HCT116 (cell line): ENCODE results near the gene ARHGEF16. TPM values are rescaled to one million over a fixed set of nuclear protein-coding genes. Genes with fewer than 3 reads are reported as not detected.
A peak's percentile ranks its signal among the peaks of the same experiment; 100 is the strongest.

ENCODE experiments used
- ATAC-seq: fragments of 200-7000 bp; cut with Tn5 transposase; 2 replicates; pipeline ENCODE4 v1.9.1; 2020; ENCODE audit warnings: mild to moderate bottlenecking, moderate library complexity
- BruUV-seq: library from RNA; stranded (reverse); fragments of 400-500 nt; replicated peaks from 2 replicates; lab custom pipeline; 2021; lab: Mats Ljungman, UMichigan
- CTCF ChIA-PET: fragments of 300-600 bp; sonication (Branson Sonifier 250); formaldehyde crosslinking; loops from one replicate; lab custom pipeline; 2021; ENCODE audit warnings: antibody characterized with exemption; lab: Charles Lee
- POLR2A ChIA-PET: fragments of 300-600, 350-600 bp; sonication (Branson Sonifier 250); formaldehyde crosslinking; loops from one replicate; lab custom pipeline; 2021; ENCODE audit warnings: antibody characterized with exemption; lab: Charles Lee
- RAD21 ChIA-PET, 2 experiments: fragments of 300-600 bp; sonication (Branson Sonifier 250); formaldehyde crosslinking; loops; one replicate each; lab custom pipeline; 2023; ENCODE audit warnings: low total read pairs in 2 of 2; ENCODE audit not compliant: uncharacterized antibody in 2 of 2, unreplicated experiment in 2 of 2, low non-redundant PET in 1 of 2; lab: Charles Lee
- DNase-seq: peaks from one replicate; pipeline ENCODE4 v3.0.0-alpha.2; 2010; ENCODE audit warnings: low read depth, low spot score
- H2AFZ ChIP-seq: fragments of 200-600 bp; shearing (Covaris generic), sonication (generic); 2 replicates; pipeline ENCODE4 v1.6.1; 2017; ENCODE audit warnings: low read depth, mixed run types, mixed read lengths, antibody characterized with exemption, low read length; ENCODE audit not compliant: poor library complexity, severe bottlenecking
- H3K27ac ChIP-seq: 2 replicates; pipeline ENCODE4 v1.5.1; 2012; ENCODE audit warnings: low read depth, low read length
- H3K27me3 ChIP-seq: fragments of 200-600 bp; sonication (generic); 2 replicates; pipeline ENCODE4 v1.6.1; 2016; ENCODE audit warnings: mixed run types, low read length, mixed read lengths; ENCODE audit not compliant: insufficient read depth
- H3K36me3 ChIP-seq, 2 experiments: fragments of 200-500 bp in 1 of 2; fragments of 200-600 bp in 1 of 2; sonication (Bioruptor generic) in 1 of 2; sonication (generic) in 1 of 2; 2 replicates each; pipeline versions ENCODE4 v1.5.1 to v1.6.1; 2014 to 2016; ENCODE audit warnings: low read length in 2 of 2, inconsistent platforms in 1 of 2, mixed read lengths in 1 of 2, mixed run types in 1 of 2; ENCODE audit not compliant: insufficient read depth in 2 of 2, control insufficient read depth in 1 of 2
- H3K4me1 ChIP-seq, 2 experiments: fragments of 200-600 bp in 1 of 2; sonication (generic) in 1 of 2; 2 replicates each; pipeline versions ENCODE4 v1.5.1 to v1.6.1; 2012 to 2017; ENCODE audit warnings: low read length in 2 of 2, inconsistent platforms in 1 of 2, mild to moderate bottlenecking in 1 of 2, mixed read lengths in 1 of 2, mixed run types in 1 of 2, moderate library complexity in 1 of 2; ENCODE audit not compliant: insufficient read depth in 2 of 2, control insufficient read depth in 1 of 2
- H3K4me2 ChIP-seq: fragments of 200-600 bp; sonication (generic); 2 replicates; pipeline ENCODE4 v1.6.1; 2017; ENCODE audit warnings: mixed run types, low read length, mixed read lengths
- H3K4me3 ChIP-seq, 2 experiments: fragments of 200-600 bp in 1 of 2; sonication (generic) in 1 of 2; replicated peaks in 1 of 2; 2 replicates each; pipeline ENCODE4 v1.5.1; 2011 to 2016; ENCODE audit warnings: low read length in 2 of 2, control low read depth in 1 of 2, low read depth in 1 of 2, mild to moderate bottlenecking in 1 of 2, mixed read lengths in 1 of 2, mixed run types in 1 of 2
- H3K79me2 ChIP-seq: fragments of 200-600 bp; sonication (generic); 2 replicates; pipeline ENCODE4 v1.6.1; 2017; ENCODE audit warnings: mild to moderate bottlenecking, mixed run types, low read length, moderate library complexity, mixed read lengths; ENCODE audit not compliant: insufficient read depth
- H3K9ac ChIP-seq: fragments of 200-600 bp; sonication (generic); 2 replicates; pipeline ENCODE4 v1.6.1; 2016; ENCODE audit warnings: low read length, mixed read lengths
- H3K9me2 ChIP-seq: fragments of 200-600 bp; sonication (generic), shearing (Covaris generic); 2 replicates; pipeline ENCODE4 v1.6.1; 2017; ENCODE audit warnings: mixed run types, mild to moderate bottlenecking, moderate library complexity; ENCODE audit not compliant: insufficient read depth
- H3K9me3 ChIP-seq, 2 experiments: fragments of 200-500 bp in 1 of 2; fragments of 200-600 bp in 1 of 2; sonication (Bioruptor generic) in 1 of 2; sonication (generic) in 1 of 2; 2 replicates each; pipeline ENCODE4 v1.6.1; 2014 to 2017; ENCODE audit warnings: low read length in 2 of 2, mixed read lengths in 2 of 2, inconsistent platforms in 1 of 2, low read depth in 1 of 2, mild to moderate bottlenecking in 1 of 2, mixed run types in 1 of 2, moderate library complexity in 1 of 2; ENCODE audit not compliant: control insufficient read depth in 1 of 2, insufficient read depth in 1 of 2
- H4K20me1 ChIP-seq: fragments of 200-600 bp; sonication (generic), shearing (Covaris generic); 2 replicates; pipeline ENCODE4 v1.6.1; 2017; ENCODE audit warnings: mixed run types, mild to moderate bottlenecking, moderate library complexity; ENCODE audit not compliant: insufficient read depth
- POLR2AphosphoS5 ChIP-seq: IDR thresholded peaks from 2 replicates; pipeline ENCODE4 v1.6.1; 2011; ENCODE audit warnings: mild to moderate bottlenecking, low read depth, low read length, moderate library complexity
- RAD21 ChIP-seq: IDR thresholded peaks from 2 replicates; pipeline ENCODE4 v1.6.1; 2012; ENCODE audit warnings: low read depth, mild to moderate bottlenecking
- intact Hi-C: fragments of 100-400 bp; cut with micrococcal nuclease; formaldehyde crosslinking; loops from 2 replicates; pipeline ENCODE4 v1.10.0; 2022
- total RNA-seq: library from RNA; stranded (reverse); gene quantifications from one replicate; pipeline ENCODE4 v1.2.1, GENCODE V29; 2021; ENCODE audit not compliant: unreplicated experiment
- TF ChIP-seq, protein P1 (sequence below), 3 experiments: fragments of 200-600 bp in 1 of 3; sonication (generic) in 1 of 3; IDR thresholded peaks in 2 of 3; conservative IDR thresholded peaks in 1 of 3; 2 replicates each; pipeline ENCODE4 v1.5.1; 2012 to 2017; ENCODE audit warnings: low read depth in 2 of 3, low read length in 2 of 3, antibody characterized with exemption in 1 of 3, borderline replicate concordance in 1 of 3, control low read depth in 1 of 3, mild to moderate bottlenecking in 1 of 3, mixed read lengths in 1 of 3, mixed run types in 1 of 3, moderate library complexity in 1 of 3; ENCODE audit not compliant: insufficient read depth in 1 of 3
- TF ChIP-seq, protein P2 (sequence below): IDR thresholded peaks from 2 replicates; pipeline ENCODE4 v1.6.1; 2012; ENCODE audit warnings: low read depth

Gene ARHGEF16
- total RNA-seq, 1 experiment from 2014 or later, result 37.4 TPM

DNA sequence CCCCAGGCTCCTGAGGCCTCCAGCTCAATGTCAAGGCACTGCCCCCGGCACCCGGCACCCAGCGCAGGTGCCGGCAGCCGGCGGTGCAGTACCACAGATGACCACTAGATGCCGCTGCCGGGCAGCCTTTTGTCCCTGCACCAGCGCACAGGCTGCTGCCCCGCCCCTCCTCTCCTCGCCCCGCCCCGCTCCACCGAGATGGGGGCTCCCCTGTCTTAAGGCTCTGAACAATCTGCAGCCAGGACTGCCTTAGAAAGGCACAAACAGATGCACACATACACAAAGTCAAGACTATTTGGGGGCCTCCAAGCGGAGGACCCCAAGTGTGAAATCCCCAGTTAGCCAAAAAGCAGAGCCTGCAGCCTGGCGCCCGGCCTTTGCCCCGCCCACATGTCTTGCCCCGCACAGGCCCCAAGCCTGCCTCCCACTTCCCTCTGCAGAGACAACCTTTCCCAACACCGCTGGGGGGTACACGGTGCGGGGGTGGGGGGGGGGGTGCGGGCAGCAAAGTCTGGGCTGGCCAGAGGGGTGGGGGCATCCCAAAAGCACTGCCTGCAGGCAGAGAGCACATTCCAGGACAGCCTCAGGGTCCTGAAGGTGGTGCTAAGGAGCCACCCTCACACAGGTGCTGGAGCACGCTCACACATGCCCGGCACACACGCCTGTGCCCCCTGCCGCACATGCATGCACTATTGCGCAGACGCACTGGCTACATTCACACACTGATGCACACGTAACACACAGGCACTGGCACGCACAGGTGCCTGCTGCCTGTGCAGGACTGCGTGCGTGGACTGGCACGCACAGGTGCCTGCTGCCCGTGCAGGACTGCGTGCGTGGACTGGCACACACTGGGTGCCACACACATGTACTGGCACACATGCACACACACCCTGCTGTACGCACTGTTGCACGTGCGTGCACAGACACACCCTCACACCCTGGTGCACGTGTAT is 37.1 kb downstream of the ARHGEF16 start:
- BruUV-seq, result no TSS peak
- Histone ChIP-seq H3K79me2 (no peaks in the 10 kb centered on the region), H3K4me3 (no peak overlapping the region), H3K36me3 (no peaks in the 10 kb centered on the region), H3K4me2 (peak overlapping the region; percentile 56), H3K9me3 (peaks cover 0 to 9% of the 10 kb centered on the region in 2 experiments; a peak in 1 of 4 replicates), H3K9me2 (no peaks in the 10 kb centered on the region), H3K9ac (no peak overlapping the region), H2AFZ (no peak overlapping the region), H4K20me1 (no peaks in the 10 kb centered on the region), H3K4me1 (peaks cover 0 to 26% of the 10 kb centered on the region in 2 experiments; a peak in 1 of 4 replicates), H3K27me3 (no peaks in the 10 kb centered on the region), H3K27ac (peak overlapping the region; percentile 22; the same call in 1 of the 2 replicates)
- TF ChIP-seq, protein P1, sequence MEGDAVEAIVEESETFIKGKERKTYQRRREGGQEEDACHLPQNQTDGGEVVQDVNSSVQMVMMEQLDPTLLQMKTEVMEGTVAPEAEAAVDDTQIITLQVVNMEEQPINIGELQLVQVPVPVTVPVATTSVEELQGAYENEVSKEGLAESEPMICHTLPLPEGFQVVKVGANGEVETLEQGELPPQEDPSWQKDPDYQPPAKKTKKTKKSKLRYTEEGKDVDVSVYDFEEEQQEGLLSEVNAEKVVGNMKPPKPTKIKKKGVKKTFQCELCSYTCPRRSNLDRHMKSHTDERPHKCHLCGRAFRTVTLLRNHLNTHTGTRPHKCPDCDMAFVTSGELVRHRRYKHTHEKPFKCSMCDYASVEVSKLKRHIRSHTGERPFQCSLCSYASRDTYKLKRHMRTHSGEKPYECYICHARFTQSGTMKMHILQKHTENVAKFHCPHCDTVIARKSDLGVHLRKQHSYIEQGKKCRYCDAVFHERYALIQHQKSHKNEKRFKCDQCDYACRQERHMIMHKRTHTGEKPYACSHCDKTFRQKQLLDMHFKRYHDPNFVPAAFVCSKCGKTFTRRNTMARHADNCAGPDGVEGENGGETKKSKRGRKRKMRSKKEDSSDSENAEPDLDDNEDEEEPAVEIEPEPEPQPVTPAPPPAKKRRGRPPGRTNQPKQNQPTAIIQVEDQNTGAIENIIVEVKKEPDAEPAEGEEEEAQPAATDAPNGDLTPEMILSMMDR (IDR thresholded peaks at IDR 0.05 in 2 of 3, conservative IDR thresholded peaks at IDR 0.05 in 1 of 3; ENCODE audit: borderline replicate concordance in 1 of 3, insufficient read depth in 1 of 3, low read depth in 2 of 3, low read length in 2 of 3), result peak; percentile 86 to 97 (median 93)
- TF ChIP-seq POLR2AphosphoS5 (peak; percentile 28; the same call in 1 of the 2 replicates), RAD21 (peak; percentile 94)
- TF ChIP-seq, protein P2, sequence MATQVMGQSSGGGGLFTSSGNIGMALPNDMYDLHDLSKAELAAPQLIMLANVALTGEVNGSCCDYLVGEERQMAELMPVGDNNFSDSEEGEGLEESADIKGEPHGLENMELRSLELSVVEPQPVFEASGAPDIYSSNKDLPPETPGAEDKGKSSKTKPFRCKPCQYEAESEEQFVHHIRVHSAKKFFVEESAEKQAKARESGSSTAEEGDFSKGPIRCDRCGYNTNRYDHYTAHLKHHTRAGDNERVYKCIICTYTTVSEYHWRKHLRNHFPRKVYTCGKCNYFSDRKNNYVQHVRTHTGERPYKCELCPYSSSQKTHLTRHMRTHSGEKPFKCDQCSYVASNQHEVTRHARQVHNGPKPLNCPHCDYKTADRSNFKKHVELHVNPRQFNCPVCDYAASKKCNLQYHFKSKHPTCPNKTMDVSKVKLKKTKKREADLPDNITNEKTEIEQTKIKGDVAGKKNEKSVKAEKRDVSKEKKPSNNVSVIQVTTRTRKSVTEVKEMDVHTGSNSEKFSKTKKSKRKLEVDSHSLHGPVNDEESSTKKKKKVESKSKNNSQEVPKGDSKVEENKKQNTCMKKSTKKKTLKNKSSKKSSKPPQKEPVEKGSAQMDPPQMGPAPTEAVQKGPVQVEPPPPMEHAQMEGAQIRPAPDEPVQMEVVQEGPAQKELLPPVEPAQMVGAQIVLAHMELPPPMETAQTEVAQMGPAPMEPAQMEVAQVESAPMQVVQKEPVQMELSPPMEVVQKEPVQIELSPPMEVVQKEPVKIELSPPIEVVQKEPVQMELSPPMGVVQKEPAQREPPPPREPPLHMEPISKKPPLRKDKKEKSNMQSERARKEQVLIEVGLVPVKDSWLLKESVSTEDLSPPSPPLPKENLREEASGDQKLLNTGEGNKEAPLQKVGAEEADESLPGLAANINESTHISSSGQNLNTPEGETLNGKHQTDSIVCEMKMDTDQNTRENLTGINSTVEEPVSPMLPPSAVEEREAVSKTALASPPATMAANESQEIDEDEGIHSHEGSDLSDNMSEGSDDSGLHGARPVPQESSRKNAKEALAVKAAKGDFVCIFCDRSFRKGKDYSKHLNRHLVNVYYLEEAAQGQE, result no peak
- RAD21 ChIA-PET, result interaction anchor here (0.6 to 1.4 kb wide), 6 partner anchors 22 to 130 kb away, joined by 3 to 8 read pairs (median 4); no protein-coding TSS in a partner anchor
- DNase-seq, result peak; percentile 19
- CTCF ChIA-PET, result interaction anchor here (0.7 to 1.5 kb wide), 9 partner anchors 9 to 130 kb away, joined by 3 to 30 read pairs (median 5); no protein-coding TSS in a partner anchor
- ATAC-seq, result peak; percentile 86
- intact Hi-C loops, result loop anchor here (1.0 kb wide), 3 partner anchors 124 to 233 kb away; no protein-coding TSS in a partner anchor
- POLR2A ChIA-PET, result no interaction called here
